ENCODE results near the gene TLE2. TPM values are rescaled to one million over a fixed set of nuclear protein-coding genes. Genes with fewer than 3 reads are reported as not detected.

The TLE2 gene
- polyA plus RNA-seq, 1 of the 3 experiments (the other 2 are of a cell fraction): 2.3 TPM

DNA sequence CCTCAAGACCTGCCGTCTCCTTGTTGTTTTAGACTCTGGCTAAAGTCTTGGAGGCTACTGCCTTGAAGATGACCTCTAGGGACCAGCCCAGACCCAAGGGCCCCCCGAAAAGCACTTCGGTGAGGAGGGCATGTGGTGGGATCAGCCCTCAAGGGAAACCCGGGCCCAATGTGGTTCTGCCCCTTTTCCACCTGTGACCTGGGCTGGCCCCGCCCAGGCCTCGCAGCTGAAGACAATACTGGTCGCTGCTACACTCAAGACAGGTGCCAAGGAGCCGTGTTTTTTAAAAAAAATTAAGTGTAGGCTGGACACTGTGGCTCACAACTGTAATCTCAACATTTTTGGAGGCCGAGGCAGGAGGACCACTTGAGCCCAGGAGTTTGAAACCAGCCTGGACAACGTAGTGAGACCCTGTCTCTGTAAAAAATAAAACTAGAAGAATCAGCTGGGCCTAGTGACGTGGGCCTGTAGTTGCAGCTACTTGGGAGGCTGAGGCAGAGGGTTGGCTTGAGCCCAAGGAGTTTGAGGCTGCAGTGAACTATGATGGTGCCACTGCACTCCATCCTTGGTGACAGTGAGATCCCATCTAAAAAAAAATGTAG is 50.8 kb downstream of the TLE2 start:
- H3K4me1 ChIP-seq (ENCODE audit: control insufficient read depth in 1 of 2, insufficient read depth in 2 of 2, low read depth in 1 of 2, low read length in 1 of 2): peaks cover 9 to 16% of the 10 kb centered on the region in 2 experiments
- TF ChIP-seq, protein P1, sequence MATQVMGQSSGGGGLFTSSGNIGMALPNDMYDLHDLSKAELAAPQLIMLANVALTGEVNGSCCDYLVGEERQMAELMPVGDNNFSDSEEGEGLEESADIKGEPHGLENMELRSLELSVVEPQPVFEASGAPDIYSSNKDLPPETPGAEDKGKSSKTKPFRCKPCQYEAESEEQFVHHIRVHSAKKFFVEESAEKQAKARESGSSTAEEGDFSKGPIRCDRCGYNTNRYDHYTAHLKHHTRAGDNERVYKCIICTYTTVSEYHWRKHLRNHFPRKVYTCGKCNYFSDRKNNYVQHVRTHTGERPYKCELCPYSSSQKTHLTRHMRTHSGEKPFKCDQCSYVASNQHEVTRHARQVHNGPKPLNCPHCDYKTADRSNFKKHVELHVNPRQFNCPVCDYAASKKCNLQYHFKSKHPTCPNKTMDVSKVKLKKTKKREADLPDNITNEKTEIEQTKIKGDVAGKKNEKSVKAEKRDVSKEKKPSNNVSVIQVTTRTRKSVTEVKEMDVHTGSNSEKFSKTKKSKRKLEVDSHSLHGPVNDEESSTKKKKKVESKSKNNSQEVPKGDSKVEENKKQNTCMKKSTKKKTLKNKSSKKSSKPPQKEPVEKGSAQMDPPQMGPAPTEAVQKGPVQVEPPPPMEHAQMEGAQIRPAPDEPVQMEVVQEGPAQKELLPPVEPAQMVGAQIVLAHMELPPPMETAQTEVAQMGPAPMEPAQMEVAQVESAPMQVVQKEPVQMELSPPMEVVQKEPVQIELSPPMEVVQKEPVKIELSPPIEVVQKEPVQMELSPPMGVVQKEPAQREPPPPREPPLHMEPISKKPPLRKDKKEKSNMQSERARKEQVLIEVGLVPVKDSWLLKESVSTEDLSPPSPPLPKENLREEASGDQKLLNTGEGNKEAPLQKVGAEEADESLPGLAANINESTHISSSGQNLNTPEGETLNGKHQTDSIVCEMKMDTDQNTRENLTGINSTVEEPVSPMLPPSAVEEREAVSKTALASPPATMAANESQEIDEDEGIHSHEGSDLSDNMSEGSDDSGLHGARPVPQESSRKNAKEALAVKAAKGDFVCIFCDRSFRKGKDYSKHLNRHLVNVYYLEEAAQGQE (IDR thresholded peaks at IDR 0.05; ENCODE audit: low read depth, low read length): no peak
- TF ChIP-seq SIN3A (IDR thresholded peaks at IDR 0.05; ENCODE audit: borderline replicate concordance, low read depth, low read length): no peak
- no peak for TF ChIP-seq ELF1 (IDR thresholded peaks at IDR 0.05)
- TF ChIP-seq, protein P2, sequence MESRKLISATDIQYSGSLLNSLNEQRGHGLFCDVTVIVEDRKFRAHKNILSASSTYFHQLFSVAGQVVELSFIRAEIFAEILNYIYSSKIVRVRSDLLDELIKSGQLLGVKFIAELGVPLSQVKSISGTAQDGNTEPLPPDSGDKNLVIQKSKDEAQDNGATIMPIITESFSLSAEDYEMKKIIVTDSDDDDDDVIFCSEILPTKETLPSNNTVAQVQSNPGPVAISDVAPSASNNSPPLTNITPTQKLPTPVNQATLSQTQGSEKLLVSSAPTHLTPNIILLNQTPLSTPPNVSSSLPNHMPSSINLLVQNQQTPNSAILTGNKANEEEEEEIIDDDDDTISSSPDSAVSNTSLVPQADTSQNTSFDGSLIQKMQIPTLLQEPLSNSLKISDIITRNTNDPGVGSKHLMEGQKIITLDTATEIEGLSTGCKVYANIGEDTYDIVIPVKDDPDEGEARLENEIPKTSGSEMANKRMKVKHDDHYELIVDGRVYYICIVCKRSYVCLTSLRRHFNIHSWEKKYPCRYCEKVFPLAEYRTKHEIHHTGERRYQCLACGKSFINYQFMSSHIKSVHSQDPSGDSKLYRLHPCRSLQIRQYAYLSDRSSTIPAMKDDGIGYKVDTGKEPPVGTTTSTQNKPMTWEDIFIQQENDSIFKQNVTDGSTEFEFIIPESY (IDR thresholded peaks at IDR 0.05; ENCODE audit: borderline replicate concordance, low read depth): no peak
- TF ChIP-seq, protein P3, sequence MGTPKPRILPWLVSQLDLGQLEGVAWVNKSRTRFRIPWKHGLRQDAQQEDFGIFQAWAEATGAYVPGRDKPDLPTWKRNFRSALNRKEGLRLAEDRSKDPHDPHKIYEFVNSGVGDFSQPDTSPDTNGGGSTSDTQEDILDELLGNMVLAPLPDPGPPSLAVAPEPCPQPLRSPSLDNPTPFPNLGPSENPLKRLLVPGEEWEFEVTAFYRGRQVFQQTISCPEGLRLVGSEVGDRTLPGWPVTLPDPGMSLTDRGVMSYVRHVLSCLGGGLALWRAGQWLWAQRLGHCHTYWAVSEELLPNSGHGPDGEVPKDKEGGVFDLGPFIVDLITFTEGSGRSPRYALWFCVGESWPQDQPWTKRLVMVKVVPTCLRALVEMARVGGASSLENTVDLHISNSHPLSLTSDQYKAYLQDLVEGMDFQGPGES (IDR thresholded peaks at IDR 0.05; ENCODE audit: low read depth, low read length): no peak
- no peak for TF ChIP-seq GATA2 (CRISPR knock-in tag; IDR thresholded peaks at IDR 0.05)
- TF ChIP-seq, protein P4, sequence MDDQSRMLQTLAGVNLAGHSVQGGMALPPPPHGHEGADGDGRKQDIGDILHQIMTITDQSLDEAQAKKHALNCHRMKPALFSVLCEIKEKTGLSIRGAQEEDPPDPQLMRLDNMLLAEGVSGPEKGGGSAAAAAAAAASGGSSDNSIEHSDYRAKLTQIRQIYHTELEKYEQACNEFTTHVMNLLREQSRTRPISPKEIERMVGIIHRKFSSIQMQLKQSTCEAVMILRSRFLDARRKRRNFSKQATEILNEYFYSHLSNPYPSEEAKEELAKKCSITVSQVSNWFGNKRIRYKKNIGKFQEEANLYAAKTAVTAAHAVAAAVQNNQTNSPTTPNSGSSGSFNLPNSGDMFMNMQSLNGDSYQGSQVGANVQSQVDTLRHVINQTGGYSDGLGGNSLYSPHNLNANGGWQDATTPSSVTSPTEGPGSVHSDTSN (IDR thresholded peaks at IDR 0.05): no peak
- TF ChIP-seq POLR2AphosphoS5 (IDR thresholded peaks at IDR 0.05; ENCODE audit: low read depth, low read length): no peak
- TF ChIP-seq EZH2phosphoT487 (IDR thresholded peaks at IDR 0.05; ENCODE audit: borderline replicate concordance, low read depth): no peak
- TF ChIP-seq RXRA (IDR thresholded peaks at IDR 0.05; ENCODE audit: borderline replicate concordance, low read depth): no peak
- TF ChIP-seq FOSL2 (IDR thresholded peaks at IDR 0.05; ENCODE audit: borderline replicate concordance, low read depth): no peak
- TF ChIP-seq, protein P5, sequence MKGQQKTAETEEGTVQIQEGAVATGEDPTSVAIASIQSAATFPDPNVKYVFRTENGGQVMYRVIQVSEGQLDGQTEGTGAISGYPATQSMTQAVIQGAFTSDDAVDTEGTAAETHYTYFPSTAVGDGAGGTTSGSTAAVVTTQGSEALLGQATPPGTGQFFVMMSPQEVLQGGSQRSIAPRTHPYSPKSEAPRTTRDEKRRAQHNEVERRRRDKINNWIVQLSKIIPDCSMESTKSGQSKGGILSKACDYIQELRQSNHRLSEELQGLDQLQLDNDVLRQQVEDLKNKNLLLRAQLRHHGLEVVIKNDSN (IDR thresholded peaks at IDR 0.05; ENCODE audit: borderline replicate concordance, low read depth): no peak
- TF ChIP-seq, protein P6, sequence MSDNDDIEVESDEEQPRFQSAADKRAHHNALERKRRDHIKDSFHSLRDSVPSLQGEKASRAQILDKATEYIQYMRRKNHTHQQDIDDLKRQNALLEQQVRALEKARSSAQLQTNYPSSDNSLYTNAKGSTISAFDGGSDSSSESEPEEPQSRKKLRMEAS (IDR thresholded peaks at IDR 0.05; ENCODE audit: low read depth): no peak
- no peak for TF ChIP-seq MXI1 (IDR thresholded peaks at IDR 0.05; ENCODE audit: low read depth, low read length)
- TF ChIP-seq GABPA (IDR thresholded peaks at IDR 0.05; ENCODE audit: low read depth): no peak
- TF ChIP-seq NFIC (IDR thresholded peaks at IDR 0.05; ENCODE audit: borderline replicate concordance): no peak
- TF ChIP-seq RFX5 (IDR thresholded peaks at IDR 0.05; ENCODE audit: low read length): no peak
- TF ChIP-seq FOXM1 (IDR thresholded peaks at IDR 0.05; ENCODE audit: low read depth): no peak
- no peak for TF ChIP-seq FOXJ3 (CRISPR knock-in tag; IDR thresholded peaks at IDR 0.05)
- TF ChIP-seq TAF1 (IDR thresholded peaks at IDR 0.05; ENCODE audit: borderline replicate concordance, low read depth, low read length): no peak
- no peaks in the 10 kb centered on the region for H3K36me3 ChIP-seq (replicated peaks in 1 of 2; ENCODE audit: control insufficient read depth in 1 of 2, insufficient read depth in 2 of 2, low read length in 1 of 2)
- no peaks in the 10 kb centered on the region for H3K79me2 ChIP-seq (ENCODE audit: insufficient read depth)
- no peak overlapping the region for H3K27ac ChIP-seq (ENCODE audit: low read depth in 2 of 2, low read length in 1 of 2)
- CTCF ChIA-PET: interaction anchor here (0.9 to 4.8 kb wide), 3 partner anchors 9 to 97 kb away, joined by 3 to 20 read pairs (median 3); no protein-coding TSS in a partner anchor
- H3K4me3 ChIP-seq (ENCODE audit: low read depth in 2 of 2, low read length in 1 of 2): no peak overlapping the region
- POLR2A ChIA-PET: no interaction called here
- DNase-seq: no peak
- H3K4me2 ChIP-seq: no peak overlapping the region
- H3K9me2 ChIP-seq: no peaks in the 10 kb centered on the region
- no peaks in the 10 kb centered on the region for H3K9me3 ChIP-seq
- H3F3A ChIP-seq (replicated peaks; ENCODE audit: insufficient read depth): peaks cover 16% of the 10 kb centered on the region
- H3K27me3 ChIP-seq (ENCODE audit: insufficient read depth): no peaks in the 10 kb centered on the region
- H3K9ac ChIP-seq: no peak overlapping the region
- no peak overlapping the region for H2AFZ ChIP-seq (ENCODE audit: low read depth)
- 92% methylated on average over 8 of the region's 11 CpGs for WGBS (ENCODE audit: low lambda C conversion rate)
- H4K20me1 ChIP-seq (ENCODE audit: insufficient read depth): no peaks in the 10 kb centered on the region
